ENCODE results near the gene FAM180B. TPM values are rescaled to one million over a fixed set of nuclear protein-coding genes. Genes with fewer than 3 reads are reported as not detected.
"Not testable (repeated sequence)": the region's sequence is repeated elsewhere in the genome, so short reads cannot be mapped to it uniquely, and the experiment has no call there.

FAM180B gene
- total RNA-seq, 2 donors from 2014 or later, result 0.20 TPM; not detected in 1

GRCh38 chr11:47558695-47559094, 27.8 kb upstream of the FAM180B start:
- Histone ChIP-seq H3K36me3 (ENCODE audit: control insufficient read depth, insufficient read depth, low read length) (no peaks in the 10 kb centered on the region), H3K27me3 (ENCODE audit: control insufficient read depth, insufficient read depth, low read length, poor library complexity, severe bottlenecking) (no peaks in the 10 kb centered on the region), H3K9ac (ENCODE audit: extremely low read depth, low read length, poor library complexity, severe bottlenecking) (no peak overlapping the region), H3K4me3 (ENCODE audit: low read length) (no peak overlapping the region), H3K27ac (ENCODE audit: low read depth, low read length) (no peak overlapping the region), H3K4me1 (ENCODE audit: control insufficient read depth, insufficient read depth, low read length) (no peaks in the 10 kb centered on the region), H3K9me3 (ENCODE audit: control insufficient read depth, low read length) (no peaks in the 10 kb centered on the region)
- H3K27me3 Mint-ChIP-seq (ENCODE audit: insufficient read depth), result no peaks in the 10 kb centered on the region
- no peak overlapping the region for H3K4me3 Mint-ChIP-seq
- no CpG with 5 or more reads among the region's 1 CpG for WGBS, 2 experiments (ENCODE audit: insufficient coverage in 1 of 2, insufficient read length in 1 of 2)
- TF ChIP-seq CTCF (conservative IDR thresholded peaks at IDR 0.05), result no peak
- H3K36me3 Mint-ChIP-seq (ENCODE audit: low read depth), result peaks cover 2% of the 10 kb centered on the region
- H3K9me3 Mint-ChIP-seq, result no peaks in the 10 kb centered on the region
- H3K4me1 Mint-ChIP-seq, result no peaks in the 10 kb centered on the region
- DNase-seq, result no peak
- no peak overlapping the region for H3K27ac Mint-ChIP-seq

GRCh38 chr11:47560426-47560825, 26.1 kb upstream of the FAM180B start:
- WGBS, 2 experiments (ENCODE audit: insufficient coverage in 1 of 2, insufficient read length in 1 of 2), result 90 to 95% methylated on average over 2 of the region's 2 CpGs
- DNase-seq, result no peak
- no peak overlapping the region for H3K4me3 ChIP-seq (ENCODE audit: low read length)
- no peaks in the 10 kb centered on the region for H3K36me3 ChIP-seq (ENCODE audit: control insufficient read depth, insufficient read depth, low read length)
- no peak overlapping the region for H3K27ac ChIP-seq (ENCODE audit: low read depth, low read length)
- no peaks in the 10 kb centered on the region for H3K4me1 ChIP-seq (ENCODE audit: control insufficient read depth, insufficient read depth, low read length)
- Mint-ChIP-seq H3K4me3 (no peak overlapping the region), H3K9me3 (no peaks in the 10 kb centered on the region), H3K27me3 (ENCODE audit: insufficient read depth) (no peaks in the 10 kb centered on the region), H3K4me1 (peaks cover 2% of the 10 kb centered on the region), H3K36me3 (ENCODE audit: low read depth) (peaks cover 2% of the 10 kb centered on the region), H3K27ac (no peak overlapping the region)
- TF ChIP-seq CTCF (conservative IDR thresholded peaks at IDR 0.05), result no peak
- H3K27me3 ChIP-seq (ENCODE audit: control insufficient read depth, insufficient read depth, low read length, poor library complexity, severe bottlenecking), result no peaks in the 10 kb centered on the region
- no peaks in the 10 kb centered on the region for H3K9me3 ChIP-seq (ENCODE audit: control insufficient read depth, low read length)
- H3K9ac ChIP-seq (ENCODE audit: extremely low read depth, low read length, poor library complexity, severe bottlenecking), result no peak overlapping the region

GRCh38 chr11:47562393-47562792, 24.1 kb upstream of the FAM180B start:
- H3K36me3 ChIP-seq (ENCODE audit: control insufficient read depth, insufficient read depth, low read length); H3K36me3 Mint-ChIP-seq (ENCODE audit: low read depth); H3K9me3 Mint-ChIP-seq; H3K4me1 ChIP-seq (ENCODE audit: control insufficient read depth, insufficient read depth, low read length); H3K4me1 Mint-ChIP-seq; DNase-seq; H3K4me3 Mint-ChIP-seq; H3K27ac ChIP-seq (ENCODE audit: low read depth, low read length); H3K9ac ChIP-seq (ENCODE audit: extremely low read depth, low read length, poor library complexity, severe bottlenecking); H3K9me3 ChIP-seq (ENCODE audit: control insufficient read depth, low read length); H3K27me3 ChIP-seq (ENCODE audit: control insufficient read depth, insufficient read depth, low read length, poor library complexity, severe bottlenecking); H3K4me3 ChIP-seq (ENCODE audit: low read length); H3K27me3 Mint-ChIP-seq (ENCODE audit: insufficient read depth); H3K27ac Mint-ChIP-seq: not testable (repeated sequence)
- 93 to 100% methylated on average over 4 of the region's 4 CpGs for WGBS, 2 experiments (ENCODE audit: insufficient coverage in 1 of 2, insufficient read length in 1 of 2)

- WGBS, 2 experiments (ENCODE audit: insufficient coverage in 1 of 2, insufficient read length in 1 of 2), result 93 to 95% methylated on average over 5 to 10 of the region's 10 CpGs
- H3K9ac ChIP-seq (ENCODE audit: extremely low read depth, low read length, poor library complexity, severe bottlenecking); H3K4me1 Mint-ChIP-seq; H3K4me1 ChIP-seq (ENCODE audit: control insufficient read depth, insufficient read depth, low read length); DNase-seq; H3K27ac ChIP-seq (ENCODE audit: low read depth, low read length); H3K9me3 Mint-ChIP-seq; H3K27me3 ChIP-seq (ENCODE audit: control insufficient read depth, insufficient read depth, low read length, poor library complexity, severe bottlenecking); H3K4me3 ChIP-seq (ENCODE audit: low read length); H3K27ac Mint-ChIP-seq; H3K9me3 ChIP-seq (ENCODE audit: control insufficient read depth, low read length); H3K27me3 Mint-ChIP-seq (ENCODE audit: insufficient read depth): not testable (repeated sequence)
- Mint-ChIP-seq H3K36me3 (ENCODE audit: low read depth) (peaks cover 15% of the 10 kb centered on the region), H3K4me3 (peak overlapping the region; percentile 80)
- H3K36me3 ChIP-seq (ENCODE audit: control insufficient read depth, insufficient read depth, low read length), result peaks cover 11% of the 10 kb centered on the region
Measured at GRCh38 chr11:47564366-47564765, 22.1 kb upstream of the FAM180B start.

All from endodermal cell (in vitro differentiated cells).